Esophagus (tissue), 2 donors: Measurements from ENCODE around the gene MEMO1. TPM values are rescaled to one million over a fixed set of nuclear protein-coding genes. Genes with fewer than 3 reads are reported as not detected.

Experiments
- H3K27ac ChIP-seq, 2 donors: one replicate each; pipeline ENCODE4 v1.5.1; 2013; ENCODE audit warnings: low read depth in 2 of 2, mild to moderate bottlenecking in 2 of 2, inconsistent platforms in 1 of 2, low read length in 1 of 2, moderate library complexity in 1 of 2
- H3K27me3 ChIP-seq, 2 donors: one replicate each; pipeline ENCODE4 v1.6.1; 2013; ENCODE audit warnings: low read length in 2 of 2, control low read depth in 1 of 2, mild to moderate bottlenecking in 1 of 2; ENCODE audit not compliant: insufficient read depth in 2 of 2, control insufficient read depth in 1 of 2
- H3K36me3 ChIP-seq, 2 donors: one replicate each; pipeline ENCODE4 v1.6.1; 2013; ENCODE audit warnings: low read length in 1 of 2; ENCODE audit not compliant: control insufficient read depth in 2 of 2, insufficient read depth in 2 of 2
- H3K4me1 ChIP-seq, 2 donors: one replicate each; pipeline ENCODE4 v1.6.1; 2013; ENCODE audit warnings: low read length in 1 of 2; ENCODE audit not compliant: control insufficient read depth in 2 of 2, insufficient read depth in 2 of 2
- H3K4me3 ChIP-seq, 2 donors: one replicate each; pipeline ENCODE4 v1.5.1; 2013; ENCODE audit warnings: low read length in 2 of 2, mild to moderate bottlenecking in 2 of 2, low read depth in 1 of 2, moderate library complexity in 1 of 2
- H3K9me3 ChIP-seq, 2 donors: one replicate each; pipeline ENCODE4 v1.6.1; 2013; ENCODE audit warnings: mild to moderate bottlenecking in 2 of 2, low read depth in 1 of 2, low read length in 1 of 2, moderate library complexity in 1 of 2; ENCODE audit not compliant: control insufficient read depth in 2 of 2, insufficient read depth in 1 of 2
- WGBS, 2 donors: extraction: QIAGEN DNeasy Blood & Tissue Kit; methylation state at CpG; one replicate each; pipeline ENCODE4 v1.1.7; 2013; 5-methylcytosine and 5-hydroxymethylcytosine counted together
- polyA plus RNA-seq, 2 donors: library from polyadenylated mRNA; stranded (reverse); fragments of 200-250 nt; gene quantifications; one replicate each; pipeline ENCODE4 v1.2.3, GENCODE V29; 2013
- donor health status: healthy with polysubstance abuse.
- donor health status: Bipolar disorder and iron deficiency.

Gene MEMO1
- polyA plus RNA-seq, 2 donors: 50.5 to 73.8 TPM

DNA sequence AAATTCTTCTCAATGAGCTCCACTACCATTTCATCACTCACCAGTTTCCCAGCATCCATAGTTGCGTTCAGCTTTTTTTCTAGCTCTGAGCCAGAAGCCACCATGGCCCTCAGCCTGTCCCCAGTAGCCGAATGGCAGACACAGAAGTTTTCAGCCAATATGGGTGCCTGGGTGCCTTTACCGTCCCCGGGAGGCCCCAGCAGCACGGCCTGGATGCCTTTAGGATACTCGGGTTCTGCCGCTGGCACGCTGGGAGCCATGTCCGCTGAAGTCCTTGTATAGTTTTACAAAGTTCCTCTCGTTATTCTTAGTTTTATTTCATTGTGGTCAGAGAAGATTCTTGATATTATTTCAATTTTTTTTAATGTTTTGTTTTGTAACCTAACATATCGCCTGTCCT, 187.2 kb downstream of the MEMO1 start:
- Histone ChIP-seq H3K36me3 (no peaks in the 10 kb centered on the region), H3K27ac (no peak overlapping the region), H3K4me3 (no peak overlapping the region), H3K27me3 (no peaks in the 10 kb centered on the region), H3K4me1 (no peaks in the 10 kb centered on the region), H3K9me3 (peaks cover 0 to 13% of the 10 kb centered on the region in 2 donors)
- whole genome bisulfite sequencing, 2 donors: 93 to 95% methylated on average over 11 of the region's 11 CpGs

DNA sequence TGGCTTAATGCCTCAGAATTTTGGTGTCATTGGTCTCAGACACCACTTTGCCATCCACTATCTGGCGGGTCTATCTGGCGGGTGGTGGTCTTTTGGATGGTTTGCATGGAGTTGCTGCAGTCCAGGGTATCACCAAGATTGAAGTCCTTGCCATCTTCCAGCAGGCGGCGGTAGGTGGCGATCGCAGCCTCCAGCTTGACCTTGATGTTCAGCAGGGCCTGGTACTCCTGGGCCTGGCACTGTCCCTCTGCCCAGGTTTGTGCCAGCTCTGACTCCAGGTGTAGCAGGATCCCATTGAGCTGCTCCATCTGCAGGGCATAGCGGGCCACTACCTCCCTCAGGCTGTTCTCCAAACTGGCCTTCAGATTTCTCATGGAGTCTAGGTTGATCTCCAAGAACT, 188.2 kb downstream of the MEMO1 start:
- Histone ChIP-seq H3K4me1 (no peaks in the 10 kb centered on the region), H3K27ac (no peak overlapping the region), H3K4me3 (no peak overlapping the region), H3K36me3 (no peaks in the 10 kb centered on the region), H3K27me3 (no peaks in the 10 kb centered on the region), H3K9me3 (peaks cover 0 to 13% of the 10 kb centered on the region in 2 donors)
- 95% methylated on average over 7 of the region's 7 CpGs for WGBS, 2 donors

Other genes starting within 250 kb of the MEMO1 start
- gene DPY30, start 28.8 kb upstream of the MEMO1 start, polyA plus RNA-seq: 100 to 1,000 TPM in 1 of 2 donors, 10 to 100 TPM in 1; 77.2 to 115 TPM
- gene SPAST, start 52.5 kb upstream of the MEMO1 start, polyA plus RNA-seq: 1 to 10 TPM; 3.6 to 3.9 TPM
- gene SLC30A6, start 154.9 kb upstream of the MEMO1 start, polyA plus RNA-seq: 1 to 10 TPM; 3.3 to 4.9 TPM